Neutrophil (primary cell): ENCODE data around the gene MICAL3.

Experiments
- H3K27ac ChIP-seq: fragments of 200-600 bp; sonication (generic); 2 replicates; pipeline ENCODE4 v1.5.1; 2016; ENCODE audit warnings: mild to moderate bottlenecking, moderate library complexity
- H3K27me3 ChIP-seq: fragments of 200-600 bp; sonication (generic); 2 replicates; pipeline ENCODE4 v1.6.0; 2016; ENCODE audit warnings: mild to moderate bottlenecking
- H3K36me3 ChIP-seq: fragments of 200-600 bp; sonication (generic); 2 replicates; pipeline ENCODE4 v1.5.1; 2017
- H3K4me1 ChIP-seq, 2 experiments: fragments of 200-600 bp in 1 of 2; sonication (generic) in 1 of 2; 1 replicate in 1 of 2; 2 replicates in 1 of 2; pipeline versions ENCODE4 v1.5.1 to v1.6.1; 2013 to 2016; ENCODE audit warnings: low read depth in 1 of 2, low read length in 1 of 2, mild to moderate bottlenecking in 1 of 2, moderate library complexity in 1 of 2; ENCODE audit not compliant: control insufficient read depth in 1 of 2, insufficient read depth in 1 of 2
- H3K4me3 ChIP-seq, 2 experiments: fragments of 200-600 bp in 1 of 2; sonication (generic) in 1 of 2; 1 replicate in 1 of 2; 2 replicates in 1 of 2; pipeline ENCODE4 v1.5.1; 2013 to 2016; ENCODE audit warnings: low read depth in 1 of 2, low read length in 1 of 2, mild to moderate bottlenecking in 1 of 2, moderate library complexity in 1 of 2
- H3K9me3 ChIP-seq: fragments of 200-600 bp; sonication (generic); 2 replicates; pipeline ENCODE4 v1.5.1; 2016
- TF ChIP-seq, protein P1 (sequence below): fragments of 200-600 bp; sonication (generic); IDR thresholded peaks from 2 replicates; pipeline ENCODE4 v1.5.1; 2016; ENCODE audit warnings: antibody characterized with exemption

Gene MICAL3

DNA sequence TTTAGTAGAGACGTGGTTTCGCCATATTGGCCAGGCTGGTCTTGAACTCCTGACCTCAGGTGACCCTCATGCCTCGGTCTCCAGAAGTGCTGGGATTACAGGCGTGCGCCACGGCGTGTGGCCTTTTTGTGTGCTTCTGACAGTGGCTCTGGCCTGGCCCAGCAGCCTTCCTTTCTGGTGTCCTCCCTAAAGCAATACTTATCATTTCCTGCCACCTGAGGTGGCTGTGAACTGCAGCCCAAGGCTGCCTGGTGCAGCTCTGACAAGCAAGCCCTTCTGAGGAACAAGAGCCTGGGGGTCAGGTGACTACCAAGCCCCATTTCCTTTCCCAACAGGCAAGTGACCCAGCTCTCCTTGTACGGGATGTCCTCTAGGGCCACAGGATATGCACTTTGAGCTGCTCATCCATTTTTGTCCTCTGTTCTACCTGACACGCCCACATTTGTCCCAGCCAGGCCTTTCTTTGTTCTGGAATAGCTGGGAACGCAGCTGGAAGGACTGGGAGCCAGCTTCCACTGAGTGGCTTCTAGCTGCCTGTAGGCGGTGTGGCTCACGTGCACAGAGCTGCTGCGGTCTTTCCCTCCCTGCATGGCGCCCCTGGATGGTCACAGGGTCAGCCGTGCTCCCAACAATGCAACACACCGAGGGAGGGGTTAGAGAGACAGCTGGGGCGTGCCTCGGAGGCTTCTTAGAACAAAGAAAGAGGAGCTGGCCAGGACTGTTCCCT lies 237.8 kb downstream of the MICAL3 start:
- Histone ChIP-seq H3K27ac (no peak overlapping the region), H3K4me1 (peaks cover 10 to 12% of the 10 kb centered on the region in 2 experiments), H3K27me3 (no peaks in the 10 kb centered on the region), H3K9me3 (no peaks in the 10 kb centered on the region), H3K4me3 (no peak overlapping the region), H3K36me3 (peaks cover 5% of the 10 kb centered on the region)
- TF ChIP-seq, protein P1, sequence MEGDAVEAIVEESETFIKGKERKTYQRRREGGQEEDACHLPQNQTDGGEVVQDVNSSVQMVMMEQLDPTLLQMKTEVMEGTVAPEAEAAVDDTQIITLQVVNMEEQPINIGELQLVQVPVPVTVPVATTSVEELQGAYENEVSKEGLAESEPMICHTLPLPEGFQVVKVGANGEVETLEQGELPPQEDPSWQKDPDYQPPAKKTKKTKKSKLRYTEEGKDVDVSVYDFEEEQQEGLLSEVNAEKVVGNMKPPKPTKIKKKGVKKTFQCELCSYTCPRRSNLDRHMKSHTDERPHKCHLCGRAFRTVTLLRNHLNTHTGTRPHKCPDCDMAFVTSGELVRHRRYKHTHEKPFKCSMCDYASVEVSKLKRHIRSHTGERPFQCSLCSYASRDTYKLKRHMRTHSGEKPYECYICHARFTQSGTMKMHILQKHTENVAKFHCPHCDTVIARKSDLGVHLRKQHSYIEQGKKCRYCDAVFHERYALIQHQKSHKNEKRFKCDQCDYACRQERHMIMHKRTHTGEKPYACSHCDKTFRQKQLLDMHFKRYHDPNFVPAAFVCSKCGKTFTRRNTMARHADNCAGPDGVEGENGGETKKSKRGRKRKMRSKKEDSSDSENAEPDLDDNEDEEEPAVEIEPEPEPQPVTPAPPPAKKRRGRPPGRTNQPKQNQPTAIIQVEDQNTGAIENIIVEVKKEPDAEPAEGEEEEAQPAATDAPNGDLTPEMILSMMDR, result no peak

DNA sequence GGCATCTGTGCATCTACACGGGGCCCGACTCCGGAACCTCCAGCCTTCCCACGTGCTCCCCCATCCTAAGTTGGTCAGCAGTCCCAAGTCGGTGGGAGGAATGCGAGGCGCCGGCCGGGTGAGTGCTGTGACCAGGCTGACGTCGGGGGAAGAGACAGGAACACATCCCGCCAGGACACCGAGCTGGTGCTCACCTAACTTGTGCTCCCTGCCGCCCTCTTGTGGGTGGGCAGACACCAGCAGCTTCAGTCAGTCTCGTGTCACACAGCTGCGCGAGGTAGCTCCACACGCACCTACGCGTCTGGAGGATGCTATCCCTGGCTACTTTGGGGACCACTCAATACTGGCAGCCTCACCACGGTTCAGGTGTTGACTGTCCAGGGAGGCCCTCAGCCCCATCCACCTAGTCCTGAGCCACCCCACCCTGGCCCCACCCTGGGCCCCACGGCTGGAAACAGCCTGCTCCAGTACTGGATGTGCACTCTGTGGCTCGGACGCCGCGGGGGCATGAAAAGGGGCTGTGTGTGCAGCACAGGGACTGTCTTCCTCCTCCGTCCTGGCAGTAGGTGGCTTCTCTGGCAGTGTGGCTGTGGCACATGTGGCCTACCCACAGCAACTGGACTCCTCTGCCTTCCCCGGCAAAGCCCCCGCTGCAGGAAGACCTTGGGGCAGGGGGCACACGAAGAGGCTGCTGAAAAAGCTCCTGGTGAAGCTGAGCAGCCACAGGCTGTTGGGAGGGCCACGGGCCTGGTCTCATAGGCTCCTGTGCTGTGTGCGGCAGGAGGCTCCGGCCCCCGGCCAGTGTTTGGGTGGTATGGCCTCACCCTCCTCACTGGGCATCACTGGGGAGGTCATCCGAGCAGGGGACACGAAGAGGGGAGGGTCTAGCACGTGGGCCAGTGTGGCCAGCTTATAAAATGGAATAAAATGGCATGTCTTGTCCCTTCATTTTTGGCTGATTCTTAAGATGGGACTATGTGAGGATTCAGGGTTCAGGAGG lies 238.9 kb downstream of the MICAL3 start:
- Histone ChIP-seq H3K9me3 (no peaks in the 10 kb centered on the region), H3K36me3 (peaks cover 5% of the 10 kb centered on the region), H3K27ac (no peak overlapping the region), H3K4me3 (no peak overlapping the region), H3K27me3 (no peaks in the 10 kb centered on the region), H3K4me1 (peaks cover 21 to 23% of the 10 kb centered on the region in 2 experiments)
- TF ChIP-seq, protein P1, result peak; percentile 90

DNA sequence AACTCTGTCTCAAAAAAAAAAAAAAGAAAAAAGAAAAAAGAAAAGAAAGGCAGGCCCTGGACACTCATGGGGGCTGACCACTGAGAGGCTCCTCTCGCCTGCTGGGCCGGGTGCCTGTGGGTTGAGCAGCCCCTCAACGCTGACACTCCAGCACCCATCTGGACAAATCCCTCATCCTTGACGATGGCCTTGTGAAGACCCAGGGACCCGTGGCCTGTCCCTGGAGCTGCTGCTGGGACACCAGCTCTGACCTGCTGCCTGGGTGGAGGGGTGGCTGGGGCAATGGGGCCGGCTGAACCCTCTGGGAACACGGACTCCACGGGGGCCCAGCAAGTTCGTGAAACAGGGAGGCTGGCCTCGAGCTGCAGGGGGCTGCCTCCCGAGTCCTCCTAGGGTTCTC lies 239.6 kb downstream of the MICAL3 start:
- H3K4me1 ChIP-seq, result peaks cover 28 to 30% of the 10 kb centered on the region in 2 experiments
- TF ChIP-seq, protein P1, result no peak

DNA sequence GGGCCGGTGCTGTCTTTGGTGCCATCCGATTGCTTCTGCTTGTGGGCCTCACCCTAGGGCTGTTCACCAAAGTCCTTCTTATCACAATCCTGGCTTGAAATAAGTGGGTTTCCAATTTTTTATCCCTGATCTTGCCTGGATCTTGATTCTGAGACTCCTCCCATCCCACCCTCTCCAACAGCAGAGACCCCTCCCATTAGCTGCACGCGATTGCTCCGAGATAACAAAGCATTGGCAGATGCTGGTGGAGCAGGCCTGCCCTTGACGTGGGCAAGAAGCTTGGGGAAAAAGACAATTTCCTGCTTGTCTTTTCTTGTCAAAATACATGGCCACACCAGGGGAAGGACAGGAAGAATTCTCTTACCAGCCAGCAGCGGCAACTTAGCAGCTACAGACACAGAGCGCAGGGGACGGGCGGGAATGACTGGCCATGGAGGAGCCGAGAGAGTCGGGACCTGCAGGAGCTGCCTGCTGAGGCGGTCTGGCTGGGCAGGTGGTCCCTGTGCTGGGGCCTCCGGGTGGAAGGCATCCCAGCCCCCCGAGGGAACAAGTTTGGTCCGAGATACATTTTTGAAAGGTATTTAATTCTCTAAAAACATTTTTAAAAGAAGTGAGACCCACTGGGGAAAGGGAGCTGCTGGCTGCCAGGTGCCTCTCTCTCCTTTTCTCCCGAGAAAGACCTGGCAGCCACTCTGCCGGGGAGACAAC lies 240.4 kb downstream of the MICAL3 start:
- no peaks in the 10 kb centered on the region for H3K27me3 ChIP-seq
- no peak overlapping the region for H3K4me3 ChIP-seq
- H3K9me3 ChIP-seq, result no peaks in the 10 kb centered on the region
- H3K27ac ChIP-seq, result no peak overlapping the region
- peaks cover 37 to 39% of the 10 kb centered on the region in 2 experiments for H3K4me1 ChIP-seq
- H3K36me3 ChIP-seq, result peaks cover 5% of the 10 kb centered on the region
- TF ChIP-seq, protein P1, result no peak

More for the DNA sequence above, 239.6 kb downstream of the MICAL3 start:
- H3K27me3 ChIP-seq, result no peaks in the 10 kb centered on the region
- H3K27ac ChIP-seq, result no peak overlapping the region
- peaks cover 5% of the 10 kb centered on the region for H3K36me3 ChIP-seq
- no peaks in the 10 kb centered on the region for H3K9me3 ChIP-seq
- H3K4me3 ChIP-seq, result no peak overlapping the region

DNA sequence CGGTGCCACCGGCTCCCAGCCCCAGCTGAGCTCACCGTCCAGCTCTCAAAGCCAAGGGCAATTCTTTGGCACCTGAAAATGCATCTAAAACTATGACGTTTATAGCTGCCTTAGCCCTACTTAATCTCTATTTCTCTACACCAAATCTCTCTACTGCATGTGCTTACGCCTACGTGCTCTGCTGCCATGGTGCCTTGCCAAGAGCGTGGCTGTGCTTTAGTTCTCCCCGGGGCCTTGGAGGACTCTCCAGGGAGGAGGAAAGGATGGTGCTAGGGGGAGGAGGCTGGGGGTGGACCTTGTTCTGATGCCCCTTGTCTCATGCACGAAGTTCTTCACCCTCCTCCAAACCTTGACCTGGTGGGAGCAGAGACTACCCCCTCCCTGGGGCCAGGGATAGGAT lies 241.0 kb downstream of the MICAL3 start:
- Histone ChIP-seq H3K36me3 (peaks cover 10% of the 10 kb centered on the region), H3K4me3 (no peak overlapping the region), H3K9me3 (no peaks in the 10 kb centered on the region), H3K27ac (no peak overlapping the region), H3K27me3 (no peaks in the 10 kb centered on the region), H3K4me1 (peaks cover 43 to 45% of the 10 kb centered on the region in 2 experiments)
- TF ChIP-seq, protein P1, result no peak
